Measurements from ENCODE around the gene EOMES.

The EOMES gene

DNA sequence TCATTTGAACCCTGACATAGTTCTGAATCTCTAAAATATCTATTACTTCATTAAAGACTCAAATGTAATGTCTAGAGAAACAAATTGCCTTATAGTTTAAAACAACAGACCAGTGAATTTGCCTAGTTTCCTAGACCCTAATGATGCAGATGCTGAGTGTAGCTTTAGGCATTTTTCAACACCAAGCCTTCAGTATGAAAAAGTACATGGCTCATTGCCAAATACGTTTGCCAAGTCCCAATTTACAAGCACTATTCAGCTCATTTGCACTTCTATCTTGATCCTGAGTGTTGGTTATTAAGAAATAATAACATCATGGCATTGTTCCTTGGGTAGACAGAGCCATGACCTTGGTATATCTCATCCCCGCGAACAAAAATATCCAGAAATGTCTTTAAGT lies 46.8 kb downstream of the EOMES start:
- TF ChIP-seq, protein P1, sequence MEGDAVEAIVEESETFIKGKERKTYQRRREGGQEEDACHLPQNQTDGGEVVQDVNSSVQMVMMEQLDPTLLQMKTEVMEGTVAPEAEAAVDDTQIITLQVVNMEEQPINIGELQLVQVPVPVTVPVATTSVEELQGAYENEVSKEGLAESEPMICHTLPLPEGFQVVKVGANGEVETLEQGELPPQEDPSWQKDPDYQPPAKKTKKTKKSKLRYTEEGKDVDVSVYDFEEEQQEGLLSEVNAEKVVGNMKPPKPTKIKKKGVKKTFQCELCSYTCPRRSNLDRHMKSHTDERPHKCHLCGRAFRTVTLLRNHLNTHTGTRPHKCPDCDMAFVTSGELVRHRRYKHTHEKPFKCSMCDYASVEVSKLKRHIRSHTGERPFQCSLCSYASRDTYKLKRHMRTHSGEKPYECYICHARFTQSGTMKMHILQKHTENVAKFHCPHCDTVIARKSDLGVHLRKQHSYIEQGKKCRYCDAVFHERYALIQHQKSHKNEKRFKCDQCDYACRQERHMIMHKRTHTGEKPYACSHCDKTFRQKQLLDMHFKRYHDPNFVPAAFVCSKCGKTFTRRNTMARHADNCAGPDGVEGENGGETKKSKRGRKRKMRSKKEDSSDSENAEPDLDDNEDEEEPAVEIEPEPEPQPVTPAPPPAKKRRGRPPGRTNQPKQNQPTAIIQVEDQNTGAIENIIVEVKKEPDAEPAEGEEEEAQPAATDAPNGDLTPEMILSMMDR (IDR thresholded peaks at IDR 0.05), result no peak

DNA sequence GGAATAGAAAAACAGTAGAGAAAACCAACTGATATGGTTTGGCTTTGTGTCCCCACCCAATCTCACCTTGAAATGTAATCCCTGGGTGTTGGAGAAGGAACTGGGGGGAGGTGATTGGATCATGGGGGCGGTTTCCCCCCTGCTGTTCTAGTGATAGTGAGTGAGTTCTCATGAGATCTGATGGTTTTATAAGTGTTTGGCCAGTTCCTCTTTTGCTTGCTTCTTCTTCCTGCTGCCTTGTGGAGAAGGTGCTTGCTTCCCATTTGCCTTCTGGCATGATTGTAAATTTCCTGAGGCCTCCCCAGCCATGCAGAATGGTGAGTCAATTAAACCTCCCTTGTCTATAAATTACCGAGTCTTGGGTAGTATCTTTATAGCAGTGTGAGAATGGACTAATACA lies 48.4 kb downstream of the EOMES start:
- TF ChIP-seq, protein P1 (IDR thresholded peaks at IDR 0.05), result no peak

DNA sequence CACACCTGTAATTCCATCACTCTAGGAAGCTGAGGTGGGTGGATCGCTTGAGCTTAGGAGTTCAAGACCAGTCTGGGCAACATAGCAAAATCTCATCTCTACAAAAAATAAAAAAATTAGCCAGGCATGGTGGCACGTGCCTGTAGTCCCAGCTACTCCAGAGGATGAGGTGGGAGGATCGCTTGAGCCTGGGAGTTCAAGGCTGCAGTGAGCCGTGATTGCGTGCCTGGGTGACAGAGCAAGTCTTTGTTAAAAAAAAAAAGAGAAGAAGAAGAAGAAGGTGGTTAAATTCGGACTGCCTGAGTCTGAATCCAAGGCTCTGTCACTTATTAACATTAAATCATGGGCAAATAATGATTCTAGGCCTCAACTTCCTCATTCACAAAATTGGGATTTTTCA lies 51.0 kb downstream of the EOMES start:
- TF ChIP-seq, protein P1 (IDR thresholded peaks at IDR 0.05), result no peak

DNA sequence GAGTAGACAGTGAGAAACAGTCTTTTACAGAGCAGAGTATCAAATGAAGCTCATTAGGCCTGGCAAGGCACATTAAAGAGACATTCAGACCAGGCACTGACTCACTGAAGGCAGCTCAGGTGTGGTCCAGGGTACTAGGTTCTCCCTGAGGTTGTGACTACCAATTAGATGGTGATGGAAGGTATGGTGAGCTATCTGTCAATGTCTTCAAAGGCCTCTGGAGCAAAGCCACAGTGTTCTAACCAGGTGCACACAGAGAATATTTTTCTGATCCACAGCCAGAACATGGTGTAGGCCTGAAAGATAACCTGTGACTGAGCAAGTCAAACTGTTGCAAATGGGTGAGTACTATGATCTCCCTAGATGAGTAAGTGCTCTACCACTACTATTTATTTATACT lies 51.5 kb downstream of the EOMES start:
- TF ChIP-seq, protein P1 (IDR thresholded peaks at IDR 0.05), result no peak

DNA sequence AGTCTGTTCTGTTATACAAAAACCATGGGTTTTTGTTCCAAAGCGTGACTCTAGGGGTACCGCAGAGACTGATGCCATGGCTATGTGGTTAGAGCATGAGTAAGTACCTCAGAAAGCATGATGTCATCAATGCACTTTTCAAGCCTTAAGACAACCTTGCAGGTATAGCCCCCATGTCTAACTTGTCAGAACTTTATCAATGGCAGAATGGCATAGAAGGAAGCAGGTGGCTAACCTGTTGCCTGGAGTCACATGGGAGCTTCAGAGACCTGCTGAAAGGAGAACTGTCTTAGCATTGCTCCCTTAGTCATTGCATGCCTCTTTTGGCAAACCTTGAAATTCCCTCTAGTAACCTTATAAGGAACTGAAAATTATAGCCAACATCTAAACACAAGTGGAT lies 52.5 kb downstream of the EOMES start:
- TF ChIP-seq, protein P1 (IDR thresholded peaks at IDR 0.05), result no peak

DNA sequence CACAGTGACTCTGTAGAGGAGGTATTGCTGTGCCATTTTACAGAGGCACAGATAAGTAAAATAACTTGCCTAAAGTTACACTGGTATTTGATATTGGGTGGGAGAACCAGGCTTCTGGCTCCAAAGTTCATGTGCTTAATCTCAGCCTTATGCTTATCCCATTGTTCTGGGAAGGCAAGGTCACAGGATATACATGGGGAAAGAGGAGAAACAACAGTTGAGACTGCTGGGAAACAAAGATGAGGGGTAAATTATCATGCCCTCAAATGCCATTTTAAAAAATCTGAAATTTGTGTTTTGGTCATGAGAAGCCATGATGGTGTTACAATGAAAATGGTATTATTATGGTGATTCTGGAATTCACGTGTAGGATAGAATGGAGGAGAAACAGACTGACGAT lies 54.4 kb downstream of the EOMES start:
- TF ChIP-seq, protein P1 (IDR thresholded peaks at IDR 0.05), result no peak

DNA sequence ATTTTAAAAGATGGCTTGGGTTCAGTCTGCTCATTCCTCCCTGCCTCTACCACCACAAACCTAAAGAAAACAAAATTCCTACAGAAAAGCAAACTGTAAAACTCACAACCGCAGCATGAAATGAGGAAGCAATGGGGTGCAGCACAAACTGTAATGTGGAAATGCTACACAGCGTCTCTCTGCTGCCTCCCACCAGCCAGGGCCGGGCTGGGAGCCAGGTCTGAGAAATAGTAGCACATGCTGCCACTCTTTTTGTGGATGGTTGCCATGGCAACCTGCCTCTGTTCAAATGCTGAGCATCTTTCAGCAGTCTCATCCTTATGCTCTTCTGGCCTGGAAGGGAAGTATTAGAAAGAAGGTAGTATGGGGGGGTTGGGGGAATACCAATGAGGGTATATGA lies 55.4 kb downstream of the EOMES start:
- TF ChIP-seq, protein P1 (IDR thresholded peaks at IDR 0.05), result no peak

DNA sequence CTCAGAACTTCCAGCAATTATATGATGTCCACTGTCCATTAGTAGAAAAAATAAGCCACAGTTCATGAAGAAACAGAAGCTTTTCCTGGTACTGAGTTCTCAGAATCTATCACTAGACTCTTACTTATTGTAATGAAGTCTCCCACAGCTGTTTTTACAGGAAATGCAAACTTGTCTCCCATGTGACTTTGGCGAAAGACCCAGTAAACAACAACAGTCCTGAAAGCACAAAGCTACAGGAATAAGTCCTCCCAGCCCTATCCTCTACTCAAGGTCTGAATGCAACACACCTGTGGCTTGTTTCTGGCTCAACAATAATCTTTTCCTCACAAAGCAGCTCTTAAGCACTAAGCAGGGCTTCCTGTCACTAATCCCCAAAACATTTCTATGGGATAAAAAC lies 55.9 kb downstream of the EOMES start:
- TF ChIP-seq, protein P1 (IDR thresholded peaks at IDR 0.05), result no peak

Measured in LNCAP (cell line).